HCT116 (cell line): ENCODE data around the gene CFAP47.

Experiments used
- CBX3 ChIP-seq: IDR thresholded peaks from 2 replicates; pipeline ENCODE4 v1.6.1; 2012; ENCODE audit warnings: low read depth
- CEBPB ChIP-seq: IDR thresholded peaks from 2 replicates; pipeline ENCODE4 v1.6.1; 2012; ENCODE audit warnings: low read depth
- EZH2 ChIP-seq: fragments of 200-600 bp; sonication (generic); IDR thresholded peaks from 2 replicates; pipeline ENCODE4 v1.6.1; 2017; ENCODE audit warnings: antibody characterized with exemption, mixed run types
- POLR2A ChIP-seq: IDR thresholded peaks from 2 replicates; pipeline ENCODE4 v1.7.0; 2011; ENCODE audit warnings: borderline replicate concordance; ENCODE audit not compliant: insufficient read depth, insufficient read length; ENCODE audit errors: extremely low read depth
- POLR2AphosphoS5 ChIP-seq: IDR thresholded peaks from 2 replicates; pipeline ENCODE4 v1.6.1; 2011; ENCODE audit warnings: mild to moderate bottlenecking, low read depth, low read length, moderate library complexity
- SRF ChIP-seq: IDR thresholded peaks from 2 replicates; pipeline ENCODE4 v1.6.1; 2012; ENCODE audit warnings: low read depth
- TF ChIP-seq, protein P1 (sequence below), 3 experiments: fragments of 200-600 bp in 1 of 3; sonication (generic) in 1 of 3; IDR thresholded peaks in 2 of 3; conservative IDR thresholded peaks in 1 of 3; 2 replicates each; pipeline ENCODE4 v1.5.1; 2012 to 2017; ENCODE audit warnings: low read depth in 2 of 3, low read length in 2 of 3, antibody characterized with exemption in 1 of 3, borderline replicate concordance in 1 of 3, control low read depth in 1 of 3, mild to moderate bottlenecking in 1 of 3, mixed read lengths in 1 of 3, mixed run types in 1 of 3, moderate library complexity in 1 of 3; ENCODE audit not compliant: insufficient read depth in 1 of 3
- TF ChIP-seq, protein P2 (sequence below): IDR thresholded peaks from 2 replicates; pipeline ENCODE4 v1.6.1; 2011; ENCODE audit warnings: mild to moderate bottlenecking, low read length, moderate library complexity; ENCODE audit not compliant: insufficient replicate concordance; ENCODE audit errors: extremely low read depth
- TF ChIP-seq, protein P3 (sequence below): IDR thresholded peaks from 2 replicates; pipeline ENCODE4 v1.6.1; 2012
- TF ChIP-seq, protein P4 (sequence below): IDR thresholded peaks from 2 replicates; pipeline ENCODE4 v1.6.1; 2012; ENCODE audit warnings: low read depth
- TF ChIP-seq, protein P5 (sequence below): IDR thresholded peaks from 2 replicates; pipeline ENCODE4 v1.6.1; 2012

DNA sequence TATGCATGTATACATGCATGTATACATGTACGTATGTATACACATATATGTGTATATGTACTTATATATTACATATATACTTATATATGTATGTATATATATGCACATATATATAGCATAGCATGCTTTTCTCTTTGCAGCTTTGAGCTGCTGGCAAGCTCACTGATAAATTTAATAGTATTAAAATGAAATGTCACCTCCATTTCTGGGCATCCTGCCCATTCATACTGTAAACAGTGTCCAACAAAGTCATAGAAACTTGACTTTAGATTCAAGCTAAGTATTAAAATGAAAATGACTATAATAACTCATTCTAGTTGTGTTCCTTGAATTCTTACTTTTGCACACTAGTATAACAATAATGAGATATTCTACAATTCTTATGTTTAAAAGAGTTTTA lies 163.7 kb downstream of the CFAP47 start:
- TF ChIP-seq POLR2AphosphoS5, result no peak
- TF ChIP-seq, protein P1, sequence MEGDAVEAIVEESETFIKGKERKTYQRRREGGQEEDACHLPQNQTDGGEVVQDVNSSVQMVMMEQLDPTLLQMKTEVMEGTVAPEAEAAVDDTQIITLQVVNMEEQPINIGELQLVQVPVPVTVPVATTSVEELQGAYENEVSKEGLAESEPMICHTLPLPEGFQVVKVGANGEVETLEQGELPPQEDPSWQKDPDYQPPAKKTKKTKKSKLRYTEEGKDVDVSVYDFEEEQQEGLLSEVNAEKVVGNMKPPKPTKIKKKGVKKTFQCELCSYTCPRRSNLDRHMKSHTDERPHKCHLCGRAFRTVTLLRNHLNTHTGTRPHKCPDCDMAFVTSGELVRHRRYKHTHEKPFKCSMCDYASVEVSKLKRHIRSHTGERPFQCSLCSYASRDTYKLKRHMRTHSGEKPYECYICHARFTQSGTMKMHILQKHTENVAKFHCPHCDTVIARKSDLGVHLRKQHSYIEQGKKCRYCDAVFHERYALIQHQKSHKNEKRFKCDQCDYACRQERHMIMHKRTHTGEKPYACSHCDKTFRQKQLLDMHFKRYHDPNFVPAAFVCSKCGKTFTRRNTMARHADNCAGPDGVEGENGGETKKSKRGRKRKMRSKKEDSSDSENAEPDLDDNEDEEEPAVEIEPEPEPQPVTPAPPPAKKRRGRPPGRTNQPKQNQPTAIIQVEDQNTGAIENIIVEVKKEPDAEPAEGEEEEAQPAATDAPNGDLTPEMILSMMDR (IDR thresholded peaks at IDR 0.05 in 2 of 3, conservative IDR thresholded peaks at IDR 0.05 in 1 of 3; ENCODE audit: borderline replicate concordance in 1 of 3, insufficient read depth in 1 of 3, low read depth in 2 of 3, low read length in 2 of 3), result no peak
- TF ChIP-seq, protein P2, sequence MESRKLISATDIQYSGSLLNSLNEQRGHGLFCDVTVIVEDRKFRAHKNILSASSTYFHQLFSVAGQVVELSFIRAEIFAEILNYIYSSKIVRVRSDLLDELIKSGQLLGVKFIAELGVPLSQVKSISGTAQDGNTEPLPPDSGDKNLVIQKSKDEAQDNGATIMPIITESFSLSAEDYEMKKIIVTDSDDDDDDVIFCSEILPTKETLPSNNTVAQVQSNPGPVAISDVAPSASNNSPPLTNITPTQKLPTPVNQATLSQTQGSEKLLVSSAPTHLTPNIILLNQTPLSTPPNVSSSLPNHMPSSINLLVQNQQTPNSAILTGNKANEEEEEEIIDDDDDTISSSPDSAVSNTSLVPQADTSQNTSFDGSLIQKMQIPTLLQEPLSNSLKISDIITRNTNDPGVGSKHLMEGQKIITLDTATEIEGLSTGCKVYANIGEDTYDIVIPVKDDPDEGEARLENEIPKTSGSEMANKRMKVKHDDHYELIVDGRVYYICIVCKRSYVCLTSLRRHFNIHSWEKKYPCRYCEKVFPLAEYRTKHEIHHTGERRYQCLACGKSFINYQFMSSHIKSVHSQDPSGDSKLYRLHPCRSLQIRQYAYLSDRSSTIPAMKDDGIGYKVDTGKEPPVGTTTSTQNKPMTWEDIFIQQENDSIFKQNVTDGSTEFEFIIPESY, result no peak
- TF ChIP-seq, protein P3, sequence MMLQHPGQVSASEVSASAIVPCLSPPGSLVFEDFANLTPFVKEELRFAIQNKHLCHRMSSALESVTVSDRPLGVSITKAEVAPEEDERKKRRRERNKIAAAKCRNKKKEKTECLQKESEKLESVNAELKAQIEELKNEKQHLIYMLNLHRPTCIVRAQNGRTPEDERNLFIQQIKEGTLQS, result no peak
- no peak for TF ChIP-seq EZH2
- no peak for TF ChIP-seq CEBPB
- TF ChIP-seq POLR2A, result no peak
- TF ChIP-seq, protein P4, sequence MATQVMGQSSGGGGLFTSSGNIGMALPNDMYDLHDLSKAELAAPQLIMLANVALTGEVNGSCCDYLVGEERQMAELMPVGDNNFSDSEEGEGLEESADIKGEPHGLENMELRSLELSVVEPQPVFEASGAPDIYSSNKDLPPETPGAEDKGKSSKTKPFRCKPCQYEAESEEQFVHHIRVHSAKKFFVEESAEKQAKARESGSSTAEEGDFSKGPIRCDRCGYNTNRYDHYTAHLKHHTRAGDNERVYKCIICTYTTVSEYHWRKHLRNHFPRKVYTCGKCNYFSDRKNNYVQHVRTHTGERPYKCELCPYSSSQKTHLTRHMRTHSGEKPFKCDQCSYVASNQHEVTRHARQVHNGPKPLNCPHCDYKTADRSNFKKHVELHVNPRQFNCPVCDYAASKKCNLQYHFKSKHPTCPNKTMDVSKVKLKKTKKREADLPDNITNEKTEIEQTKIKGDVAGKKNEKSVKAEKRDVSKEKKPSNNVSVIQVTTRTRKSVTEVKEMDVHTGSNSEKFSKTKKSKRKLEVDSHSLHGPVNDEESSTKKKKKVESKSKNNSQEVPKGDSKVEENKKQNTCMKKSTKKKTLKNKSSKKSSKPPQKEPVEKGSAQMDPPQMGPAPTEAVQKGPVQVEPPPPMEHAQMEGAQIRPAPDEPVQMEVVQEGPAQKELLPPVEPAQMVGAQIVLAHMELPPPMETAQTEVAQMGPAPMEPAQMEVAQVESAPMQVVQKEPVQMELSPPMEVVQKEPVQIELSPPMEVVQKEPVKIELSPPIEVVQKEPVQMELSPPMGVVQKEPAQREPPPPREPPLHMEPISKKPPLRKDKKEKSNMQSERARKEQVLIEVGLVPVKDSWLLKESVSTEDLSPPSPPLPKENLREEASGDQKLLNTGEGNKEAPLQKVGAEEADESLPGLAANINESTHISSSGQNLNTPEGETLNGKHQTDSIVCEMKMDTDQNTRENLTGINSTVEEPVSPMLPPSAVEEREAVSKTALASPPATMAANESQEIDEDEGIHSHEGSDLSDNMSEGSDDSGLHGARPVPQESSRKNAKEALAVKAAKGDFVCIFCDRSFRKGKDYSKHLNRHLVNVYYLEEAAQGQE, result no peak
- no peak for TF ChIP-seq SRF
- TF ChIP-seq, protein P5, sequence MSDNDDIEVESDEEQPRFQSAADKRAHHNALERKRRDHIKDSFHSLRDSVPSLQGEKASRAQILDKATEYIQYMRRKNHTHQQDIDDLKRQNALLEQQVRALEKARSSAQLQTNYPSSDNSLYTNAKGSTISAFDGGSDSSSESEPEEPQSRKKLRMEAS, result no peak
- TF ChIP-seq CBX3, result no peak
